GM10847 (cell line): ENCODE results near the gene PIP4K2A.

Experiments
- POLR2A ChIP-seq: IDR thresholded peaks from 2 replicates; pipeline ENCODE4 v1.6.1; 2011; ENCODE audit not compliant: insufficient read length; ENCODE audit errors: extremely low read depth

PIP4K2A gene

GRCh38 chr10:22531441-22531840, 182.9 kb downstream of the PIP4K2A start:
- TF ChIP-seq POLR2A = no peak

GRCh38 chr10:22531008-22531407, 183.4 kb downstream of the PIP4K2A start:
- no peak for TF ChIP-seq POLR2A

- TF ChIP-seq POLR2A = no peak
These were observed 186.9 kb downstream of the PIP4K2A start for GRCh38 chr10:22527520-22527919.

- TF ChIP-seq POLR2A = no peak
These were observed 196.1 kb downstream of the PIP4K2A start for GRCh38 chr10:22518167-22518724.

GRCh38 chr10:22515009-22515408, 199.4 kb downstream of the PIP4K2A start:
- TF ChIP-seq POLR2A = no peak

- TF ChIP-seq POLR2A = no peak
These were observed 208.3 kb downstream of the PIP4K2A start for GRCh38 chr10:22505911-22506685.

- no peak for TF ChIP-seq POLR2A
These were observed 209.6 kb downstream of the PIP4K2A start for GRCh38 chr10:22504766-22505165.

- no peak for TF ChIP-seq POLR2A
These were observed 210.9 kb downstream of the PIP4K2A start for GRCh38 chr10:22503315-22504088.

- no peak for TF ChIP-seq POLR2A
These were observed 212.5 kb downstream of the PIP4K2A start for GRCh38 chr10:22501863-22502262.

- no peak for TF ChIP-seq POLR2A
These were observed 213.0 kb downstream of the PIP4K2A start for GRCh38 chr10:22501413-22501812.

GRCh38 chr10:22500656-22501340, 213.6 kb downstream of the PIP4K2A start:
- TF ChIP-seq POLR2A = no peak

- TF ChIP-seq POLR2A = no peak
These were observed 219.0 kb downstream of the PIP4K2A start for GRCh38 chr10:22495396-22495795.

GRCh38 chr10:22494007-22494406, 220.4 kb downstream of the PIP4K2A start:
- no peak for TF ChIP-seq POLR2A

- no peak for TF ChIP-seq POLR2A
These were observed 222.3 kb downstream of the PIP4K2A start for GRCh38 chr10:22491931-22492615.

- no peak for TF ChIP-seq POLR2A
These were observed 222.9 kb downstream of the PIP4K2A start for GRCh38 chr10:22491480-22491879.
